ENCODE data around the gene LIN54.

DNA sequence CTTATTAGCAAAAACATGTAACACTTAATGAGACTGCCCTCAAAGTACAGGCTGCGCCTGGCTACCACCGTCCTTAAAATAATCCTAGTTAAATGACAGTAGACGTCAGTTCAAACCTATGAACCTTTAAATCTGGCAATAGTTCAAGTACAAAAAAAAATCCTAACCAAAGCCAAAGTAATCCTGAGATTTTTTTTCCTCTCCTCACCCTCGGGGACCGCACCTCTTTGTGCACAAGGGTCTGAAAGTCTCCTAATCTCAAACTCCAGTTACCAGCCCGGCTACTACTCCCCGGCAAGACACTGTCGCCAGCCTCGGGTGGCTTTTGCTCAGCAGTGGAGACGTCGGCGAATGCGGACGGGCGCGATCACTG is 120.1 kb downstream of the LIN54 start:
- TF ChIP-seq POLR2AphosphoS5 (IDR thresholded peaks at IDR 0.05; ENCODE audit: low read depth, low read length) = no peak
- TF ChIP-seq POLR2A (IDR thresholded peaks at IDR 0.05; ENCODE audit: low read depth, low read length) = no peak
- no peak for TF ChIP-seq TAF1 (IDR thresholded peaks at IDR 0.05; ENCODE audit: low read depth, low read length)
- TF ChIP-seq PAX5 (IDR thresholded peaks at IDR 0.05; ENCODE audit: insufficient read depth, low read length, severe bottlenecking) = no peak
- no peak for TF ChIP-seq SPI1 (IDR thresholded peaks at IDR 0.05; ENCODE audit: low read depth, low read length)

Data from GM12891 (cell line).